ENCODE results near the gene TUBA4A. TPM values are rescaled to one million over a fixed set of nuclear protein-coding genes. Genes with fewer than 3 reads are reported as not detected.

The TUBA4A gene
- total RNA-seq, 4 donors from 2014 or later: 351 to 797 (median 386) TPM

- no peaks in the 10 kb centered on the region for H3K27me3 ChIP-seq
- H3K4me3 ChIP-seq: peak overlapping the region; percentile 73 to 95 (median 90)
- H3K4me1 ChIP-seq: peaks cover 22 to 27% of the 10 kb centered on the region in 2 donors
- no peaks in the 10 kb centered on the region for H3K9me3 ChIP-seq
- intact Hi-C loops (cut with DNase I; ENCODE audit: low total_unique reads): loop anchor here (1.0 to 5.0 kb wide), 7 partner anchors 10 to 268 kb away; partner anchors contain the start of genes DNAJB2, GLB1L, GMPPA and NHEJ1
- in situ Hi-C loops (cut with MboI; ENCODE audit: low sequenced_read_pairs in 4 of 4): no loop called here
- H3K27ac ChIP-seq: peak overlapping the region; percentile 85 to 99 (median 90)
- no peak for TF ChIP-seq POLR2A (IDR thresholded peaks at IDR 0.05)
- no peak for TF ChIP-seq CTCF (IDR thresholded peaks at IDR 0.05 in 4 of 5, conservative IDR thresholded peaks at IDR 0.05 in 1 of 5)
- ATAC-seq (peak in 1 of 2 donors; percentile 12), DNase-seq (peak in 1 of 2 donors; percentile 49)
- peaks cover 4 to 59% of the 10 kb centered on the region in 2 donors for H3K36me3 ChIP-seq
These were observed 24.8 kb downstream of the TUBA4A start for GRCh38 chr2:219228911-219229304.

- DNase-seq (no peak), ATAC-seq (no peak)
- Histone ChIP-seq H3K36me3 (peaks cover 9 to 59% of the 10 kb centered on the region in 2 donors), H3K27ac (peak overlapping the region; percentile 85 to 99 (median 90)), H3K27me3 (no peaks in the 10 kb centered on the region), H3K9me3 (no peaks in the 10 kb centered on the region), H3K4me1 (peaks cover 22 to 27% of the 10 kb centered on the region in 2 donors), H3K4me3 (peak overlapping the region; percentile 73 to 95 (median 90))
- intact Hi-C loops (cut with DNase I; ENCODE audit: low total_unique reads) (loop anchor here (5.0 kb wide), 1 partner anchor 269 kb away; the partner anchor contains the start of gene GMPPA), in situ Hi-C loops (cut with MboI; ENCODE audit: low sequenced_read_pairs in 4 of 4) (no loop called here)
- no peak for TF ChIP-seq CTCF (IDR thresholded peaks at IDR 0.05 in 4 of 5, conservative IDR thresholded peaks at IDR 0.05 in 1 of 5)
- TF ChIP-seq POLR2A (IDR thresholded peaks at IDR 0.05): no peak
These were observed 25.4 kb downstream of the TUBA4A start for GRCh38 chr2:219228041-219228910.

GRCh38 chr2:219225350-219225749 lies 28.4 kb downstream of the TUBA4A start:
- intact Hi-C loops (cut with DNase I; ENCODE audit: low total_unique reads): loop anchor here (5.0 kb wide), 1 partner anchor 272 kb away; the partner anchor contains the start of gene GMPPA
- H3K36me3 ChIP-seq: peaks cover 9 to 73% of the 10 kb centered on the region in 2 donors
- ATAC-seq (no peak), DNase-seq (no peak)
- in situ Hi-C loops (cut with MboI; ENCODE audit: low sequenced_read_pairs in 4 of 4): no loop called here
- H3K4me1 ChIP-seq: peaks cover 14 to 18% of the 10 kb centered on the region in 2 donors
- no peak overlapping the region for H3K4me3 ChIP-seq
- TF ChIP-seq CTCF (IDR thresholded peaks at IDR 0.05 in 4 of 5, conservative IDR thresholded peaks at IDR 0.05 in 1 of 5): no peak
- no peak for TF ChIP-seq POLR2A (IDR thresholded peaks at IDR 0.05)
- H3K27ac ChIP-seq: no peak overlapping the region
- no peaks in the 10 kb centered on the region for H3K9me3 ChIP-seq
- no peaks in the 10 kb centered on the region for H3K27me3 ChIP-seq

GRCh38 chr2:219223831-219224610 lies 29.7 kb downstream of the TUBA4A start:
- H3K4me1 ChIP-seq: peaks cover 24 to 26% of the 10 kb centered on the region in 2 donors
- H3K36me3 ChIP-seq: peaks cover 9 to 80% of the 10 kb centered on the region in 2 donors
- intact Hi-C loops (cut with DNase I; ENCODE audit: low total_unique reads): no loop called here
- no peaks in the 10 kb centered on the region for H3K27me3 ChIP-seq
- no peak overlapping the region for H3K27ac ChIP-seq
- ATAC-seq (no peak), DNase-seq (no peak)
- TF ChIP-seq CTCF (IDR thresholded peaks at IDR 0.05 in 4 of 5, conservative IDR thresholded peaks at IDR 0.05 in 1 of 5) (no peak), POLR2A (IDR thresholded peaks at IDR 0.05) (no peak)
- no peak overlapping the region for H3K4me3 ChIP-seq
- no peaks in the 10 kb centered on the region for H3K9me3 ChIP-seq
- in situ Hi-C loops (cut with MboI; ENCODE audit: low sequenced_read_pairs in 4 of 4): no loop called here

Measured in gastrocnemius medialis (tissue), 4 donors.